K562 (cell line): ENCODE data around the gene HNRNPLL. TPM values are rescaled to one million over a fixed set of nuclear protein-coding genes. Genes with fewer than 3 reads are reported as not detected.

Source experiments
- CHAMP1 ChIP-seq: fragments of 450-650 bp; IDR thresholded peaks from 2 replicates; pipeline ENCODE4 v1.6.1; 2016; ENCODE audit warnings: mild to moderate bottlenecking
- EGR1 ChIP-seq: fragments of 450-650 bp; conservative IDR thresholded peaks from 2 replicates; pipeline ENCODE4 v1.6.1; 2017; ENCODE audit warnings: mild to moderate bottlenecking
- ETV5 ChIP-seq: sonication (generic); formaldehyde crosslinking; IDR thresholded peaks from 2 replicates; pipeline ENCODE4 v1.4.0; 2020; ENCODE audit warnings: low read depth, mild to moderate bottlenecking, missing genetic modification reagents
- MAZ ChIP-seq, 2 experiments: fragments of 450-650 bp in 1 of 2; sonication (generic) in 1 of 2; formaldehyde crosslinking; IDR thresholded peaks in 1 of 2; conservative IDR thresholded peaks in 1 of 2; 2 replicates each; pipeline versions ENCODE4 v1.4.0 to v1.5.0; 2020; ENCODE audit warnings: mild to moderate bottlenecking in 1 of 2, missing genetic modification reagents in 1 of 2
- MECOM ChIP-seq: fragments of 250-450 bp; sonication (Bioruptor Pico); IDR thresholded peaks from 2 replicates; pipeline ENCODE4 v1.8.0; 2022; ENCODE audit warnings: inconsistent platforms
- NFRKB ChIP-seq: fragments of 450-650 bp; IDR thresholded peaks from 2 replicates; pipeline ENCODE4 v1.6.1; 2016; ENCODE audit warnings: low read depth
- NR2F6 ChIP-seq: fragments of 450-650 bp; formaldehyde crosslinking; IDR thresholded peaks from 2 replicates; pipeline ENCODE4 v1.4.0; 2020; ENCODE audit warnings: mild to moderate bottlenecking
- POLR3G ChIP-seq: IDR thresholded peaks from 2 replicates; pipeline ENCODE4 v1.6.1; 2011; ENCODE audit not compliant: insufficient read length, insufficient replicate concordance; ENCODE audit errors: extremely low read depth
- RFX1 ChIP-seq: fragments of 450-650 bp; IDR thresholded peaks from 2 replicates; pipeline ENCODE4 v1.6.1; 2016; ENCODE audit warnings: mild to moderate bottlenecking, moderate library complexity
- SFPQ ChIP-seq: fragments of 200-400 bp; formaldehyde crosslinking; IDR thresholded peaks from 2 replicates; pipeline ENCODE4 v1.6.1; 2017; ENCODE audit warnings: mild to moderate bottlenecking, low read depth, low read length, moderate library complexity
- SMC3 ChIP-seq: conservative IDR thresholded peaks from 2 replicates; pipeline ENCODE4 v1.6.1; 2011; ENCODE audit warnings: low read depth, low read length, improper control_type of control experiment; ENCODE audit not compliant: insufficient read depth
- WHSC1 ChIP-seq: IDR thresholded peaks from one replicate; pipeline ENCODE4 v1.6.1; 2012; ENCODE audit warnings: low read length, control low read depth, inconsistent platforms
- ZBTB34 ChIP-seq: fragments of 250-450 bp; sonication (Bioruptor Pico); IDR thresholded peaks from 2 replicates; pipeline ENCODE4 v1.8.0; 2021; ENCODE audit warnings: mild to moderate bottlenecking, moderate library complexity
- ZNF12 ChIP-seq: sonication (generic); formaldehyde crosslinking; IDR thresholded peaks from 2 replicates; pipeline ENCODE4 v1.4.0; 2020; ENCODE audit warnings: mild to moderate bottlenecking, missing genetic modification reagents
- ZNF695 ChIP-seq: fragments of 450-650 bp; formaldehyde crosslinking; IDR thresholded peaks from 2 replicates; pipeline ENCODE4 v1.4.0; 2020; ENCODE audit warnings: mild to moderate bottlenecking, moderate library complexity
- polyA plus RNA-seq, 8 experiments: library from polyadenylated mRNA; depleted of rRNA in 4 of 8; stranded (reverse) in 5 of 8; unstranded in 3 of 8; fragments of >200 nt; fragmentation: Nextera tagmentation in 2 of 8; fragmentation: Illumina TruSeq in 1 of 8; extraction: Ambion mirVana in 2 of 8; extraction: Trizol in 1 of 8; gene quantifications; 2 replicates each; pipeline versions ENCODE4 v1.2.1 to v1.2.3, GENCODE V29; 2011 to 2014; ENCODE audit warnings: inconsistent platforms in 1 of 8, missing spikeins in 1 of 8
- total RNA-seq, 7 experiments: library from RNA; depleted of rRNA in 6 of 7; stranded (reverse); fragments of >200 nt in 6 of 7; fragmentation: Illumina TruSeq in 2 of 7; extraction: Trizol in 2 of 7; gene quantifications; 2 replicates each; pipeline versions ENCODE4 v1.2.1 to v1.2.3, GENCODE V29; 2011 to 2021; ENCODE audit warnings: low replicate concordance in 1 of 7
- TF ChIP-seq, protein P1 (sequence below): fragments of 250-450 bp; sonication (Bioruptor Pico); IDR thresholded peaks from 2 replicates; pipeline ENCODE4 v1.5.0; 2021; ENCODE audit warnings: mild to moderate bottlenecking, moderate library complexity
- TF ChIP-seq, protein P2 (sequence below): fragments of 450-650 bp; formaldehyde crosslinking; IDR thresholded peaks from 2 replicates; pipeline ENCODE4 v1.4.0; 2022; ENCODE audit warnings: missing genetic modification characterization

HNRNPLL gene
- total and polyA plus RNA-seq, 9 of the 15 experiments (the other 6 are each of a cell fraction or from before 2014, with no cell fraction given): 19.8 to 135 (median 57.8) TPM

GRCh38 chr2:38554973-38555595 lies 47.6 kb downstream of the HNRNPLL start (continued):
- no peak for TF ChIP-seq SFPQ
- TF ChIP-seq CHAMP1: no peak
- 0 out of 4 replicates have a peak, but pooled peaks of 1 of the 2 experiments have one; percentile 11 for TF ChIP-seq MAZ (CRISPR knock-in tag; conservative IDR thresholded peaks at IDR 0.05 in 1 of 2, IDR thresholded peaks at IDR 0.05 in 1 of 2)
- TF ChIP-seq ZNF695 (CRISPR knock-in tag): no peak
- TF ChIP-seq RFX1: no peak
- no peak for TF ChIP-seq NR2F6 (CRISPR knock-in tag)
- no peak for TF ChIP-seq NFRKB
- TF ChIP-seq, protein P1, sequence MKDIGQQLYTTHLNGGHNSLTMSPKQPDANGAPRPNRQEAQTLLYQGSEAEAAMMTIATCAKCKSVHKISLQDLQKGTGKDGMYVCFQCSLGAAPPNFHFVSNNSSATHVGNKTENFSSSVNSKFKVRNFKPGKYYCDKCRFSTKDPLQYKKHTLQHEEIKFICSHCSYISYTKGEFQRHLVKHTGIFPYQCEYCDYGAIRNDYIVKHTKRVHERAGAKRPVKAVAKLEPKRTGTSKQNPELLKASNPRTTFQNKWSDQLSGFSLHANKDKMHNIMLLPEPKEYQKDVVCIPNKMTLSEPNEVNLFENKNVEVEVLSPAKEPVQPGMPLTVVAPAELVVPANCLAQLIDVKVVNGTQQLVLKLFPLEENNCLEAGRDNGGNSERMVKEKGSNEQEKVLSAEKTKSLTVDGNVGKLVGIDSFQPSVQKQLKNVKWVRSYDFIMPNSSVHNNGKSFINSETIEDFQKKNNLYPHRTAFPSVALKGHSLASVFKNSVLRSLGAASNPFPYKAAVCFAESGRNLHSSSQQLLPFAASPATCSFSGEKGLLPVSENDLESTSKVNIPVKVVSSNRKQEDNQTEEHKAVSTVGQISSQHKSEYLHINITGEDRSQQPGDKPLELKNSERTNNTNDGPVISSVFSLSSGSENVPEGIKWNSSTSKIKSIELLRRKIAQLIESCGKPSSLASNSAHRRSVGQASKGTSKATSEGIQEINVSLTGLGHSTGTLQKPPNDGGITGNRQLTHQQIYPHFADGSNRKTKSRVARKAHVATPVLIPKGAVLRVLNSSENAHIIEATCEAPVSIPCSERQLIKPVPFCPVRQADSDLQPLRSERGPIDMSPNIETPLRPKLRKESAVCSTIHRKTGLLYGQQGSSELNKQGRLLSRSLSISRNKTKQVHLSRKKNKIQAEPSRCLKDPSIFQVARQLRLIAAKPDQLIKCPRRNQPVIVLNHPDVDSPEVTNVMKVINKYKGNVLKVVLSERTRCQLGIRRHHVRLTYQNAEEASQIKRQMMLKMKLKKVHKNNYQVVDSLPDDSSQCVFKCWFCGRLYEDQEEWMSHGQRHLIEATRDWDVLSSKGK: no peak
- no peak for TF ChIP-seq MECOM (CRISPR knock-in tag)
- TF ChIP-seq ETV5 (CRISPR knock-in tag): no peak
- TF ChIP-seq, protein P2, sequence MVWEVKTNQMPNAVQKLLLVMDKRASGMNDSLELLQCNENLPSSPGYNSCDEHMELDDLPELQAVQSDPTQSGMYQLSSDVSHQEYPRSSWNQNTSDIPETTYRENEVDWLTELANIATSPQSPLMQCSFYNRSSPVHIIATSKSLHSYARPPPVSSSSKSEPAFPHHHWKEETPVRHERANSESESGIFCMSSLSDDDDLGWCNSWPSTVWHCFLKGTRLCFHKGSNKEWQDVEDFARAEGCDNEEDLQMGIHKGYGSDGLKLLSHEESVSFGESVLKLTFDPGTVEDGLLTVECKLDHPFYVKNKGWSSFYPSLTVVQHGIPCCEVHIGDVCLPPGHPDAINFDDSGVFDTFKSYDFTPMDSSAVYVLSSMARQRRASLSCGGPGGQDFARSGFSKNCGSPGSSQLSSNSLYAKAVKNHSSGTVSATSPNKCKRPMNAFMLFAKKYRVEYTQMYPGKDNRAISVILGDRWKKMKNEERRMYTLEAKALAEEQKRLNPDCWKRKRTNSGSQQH (CRISPR knock-in tag): no peak
- no peak for TF ChIP-seq POLR3G
- TF ChIP-seq ZNF12 (CRISPR knock-in tag): no peak
- TF ChIP-seq EGR1: no peak
- TF ChIP-seq SMC3: 0 out of 2 replicates have a peak, but pooled peaks have one; percentile 33
- no peak for TF ChIP-seq ZBTB34 (CRISPR knock-in tag)
- TF ChIP-seq WHSC1: no peak
